HG02981 (cell line): ENCODE results near the gene BEND6.
"Not testable (repeated sequence)": the region's sequence is repeated elsewhere in the genome, so short reads cannot be mapped to it uniquely, and the experiment has no call there.

Experiments used
- ATAC-seq: cut with Tn5 transposase; IDR thresholded peaks from one replicate; pipeline ENCODE4 v1.9.1; 2021; ENCODE audit warnings: mild to moderate bottlenecking, moderate library complexity; ENCODE audit not compliant: unreplicated experiment

Gene BEND6

GRCh38 chr6:56977192-56977591 lies 22.3 kb downstream of the BEND6 start:
- no peak for ATAC-seq

GRCh38 chr6:56978530-56978929 lies 23.6 kb downstream of the BEND6 start:
- ATAC-seq = no peak

GRCh38 chr6:56984361-56984760 lies 29.5 kb downstream of the BEND6 start:
- no peak for ATAC-seq

GRCh38 chr6:56984884-56985283 lies 30.0 kb downstream of the BEND6 start:
- ATAC-seq = no peak

- ATAC-seq = no peak
These were observed 31.7 kb downstream of the BEND6 start for GRCh38 chr6:56986611-56987010.

GRCh38 chr6:56988145-56988544 lies 33.2 kb downstream of the BEND6 start:
- ATAC-seq = no peak

GRCh38 chr6:56992036-56992435 lies 37.1 kb downstream of the BEND6 start:
- ATAC-seq = no peak

- ATAC-seq = no peak
These were observed 37.8 kb downstream of the BEND6 start for GRCh38 chr6:56992703-56993102.

- no peak for ATAC-seq
These were observed 40.5 kb downstream of the BEND6 start for GRCh38 chr6:56995347-56995902.

GRCh38 chr6:56996401-56996800 lies 41.5 kb downstream of the BEND6 start:
- ATAC-seq = no peak

- ATAC-seq = no peak
These were observed 44.1 kb downstream of the BEND6 start for GRCh38 chr6:56999049-56999448.

GRCh38 chr6:56999748-57000147 lies 44.8 kb downstream of the BEND6 start:
- not testable (repeated sequence) for ATAC-seq

- ATAC-seq = no peak
These were observed 47.3 kb downstream of the BEND6 start for GRCh38 chr6:57002197-57002596.

GRCh38 chr6:57004292-57004691 lies 49.4 kb downstream of the BEND6 start:
- no peak for ATAC-seq

- ATAC-seq = no peak
These were observed 51.2 kb downstream of the BEND6 start for GRCh38 chr6:57006101-57006500.

- ATAC-seq = not testable (repeated sequence)
These were observed 53.2 kb downstream of the BEND6 start for GRCh38 chr6:57008069-57008468.

- ATAC-seq = no peak
These were observed 58.6 kb downstream of the BEND6 start for GRCh38 chr6:57013521-57013926.

GRCh38 chr6:57017069-57017468 lies 62.2 kb downstream of the BEND6 start:
- ATAC-seq = no peak

GRCh38 chr6:57017841-57018240 lies 62.9 kb downstream of the BEND6 start:
- ATAC-seq = no peak

GRCh38 chr6:57019434-57019833 lies 64.5 kb downstream of the BEND6 start:
- ATAC-seq = no peak

GRCh38 chr6:57021086-57021720 lies 66.3 kb downstream of the BEND6 start:
- peak; percentile 85 for ATAC-seq

- ATAC-seq = no peak
These were observed 69.4 kb downstream of the BEND6 start for GRCh38 chr6:57024321-57024720.

GRCh38 chr6:57024775-57025174 lies 69.9 kb downstream of the BEND6 start:
- ATAC-seq = no peak
